ENCODE measurements around the gene NAT14.
"Not testable (repeated sequence)": the region's sequence is repeated elsewhere in the genome, so short reads cannot be mapped to it uniquely, and the experiment has no call there.

NAT14 gene

DNA sequence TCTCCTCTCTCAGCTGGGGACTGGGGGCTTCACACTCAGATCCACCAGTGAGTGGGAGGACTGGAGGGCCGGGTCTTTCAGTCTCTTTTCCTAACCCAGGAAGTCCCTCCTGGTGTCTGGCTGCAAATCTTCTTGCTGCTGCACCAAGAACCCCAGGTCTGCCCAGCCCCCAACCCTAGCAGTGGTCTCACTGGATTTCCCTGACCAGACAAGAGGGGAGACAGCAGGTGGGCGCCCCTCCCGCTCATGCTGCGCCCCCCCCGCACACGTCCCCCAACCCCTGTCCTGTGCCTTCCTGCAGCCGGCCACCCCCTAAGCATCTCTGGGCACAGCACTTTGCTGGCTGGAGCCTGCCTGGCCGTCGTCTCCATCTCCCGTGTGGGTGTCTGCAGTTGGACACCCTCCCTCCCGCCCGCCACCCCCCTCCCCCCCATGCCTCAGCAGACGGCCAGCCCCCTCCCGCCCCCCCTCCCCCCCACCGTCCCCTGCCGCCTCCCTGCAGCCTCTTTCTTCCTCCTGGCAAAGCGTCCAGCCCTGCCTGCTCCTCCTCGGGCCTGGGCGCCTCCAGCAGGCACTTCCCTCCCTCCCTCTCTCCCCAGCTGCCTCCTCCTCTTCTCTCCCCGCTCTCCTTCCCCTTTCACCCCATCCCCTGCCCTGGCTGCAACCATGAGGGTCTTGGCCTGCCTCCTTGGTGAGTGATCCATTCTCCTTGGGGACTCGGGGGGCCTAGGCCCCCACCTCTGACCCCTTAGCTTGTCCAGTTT is 3.1 kb downstream of the NAT14 start, which contains the start of gene SSC5D:
Gene SSC5D (plus strand): TSS at position 513 of the 764 bp plus-strand sequence. CDS start 154 bp downstream, at position 667.
- DNase-seq, result no peak

- no peak for DNase-seq
These were observed 4.2 kb downstream of the NAT14 start for GRCh38 chr19:55488986-55489710.

DNA sequence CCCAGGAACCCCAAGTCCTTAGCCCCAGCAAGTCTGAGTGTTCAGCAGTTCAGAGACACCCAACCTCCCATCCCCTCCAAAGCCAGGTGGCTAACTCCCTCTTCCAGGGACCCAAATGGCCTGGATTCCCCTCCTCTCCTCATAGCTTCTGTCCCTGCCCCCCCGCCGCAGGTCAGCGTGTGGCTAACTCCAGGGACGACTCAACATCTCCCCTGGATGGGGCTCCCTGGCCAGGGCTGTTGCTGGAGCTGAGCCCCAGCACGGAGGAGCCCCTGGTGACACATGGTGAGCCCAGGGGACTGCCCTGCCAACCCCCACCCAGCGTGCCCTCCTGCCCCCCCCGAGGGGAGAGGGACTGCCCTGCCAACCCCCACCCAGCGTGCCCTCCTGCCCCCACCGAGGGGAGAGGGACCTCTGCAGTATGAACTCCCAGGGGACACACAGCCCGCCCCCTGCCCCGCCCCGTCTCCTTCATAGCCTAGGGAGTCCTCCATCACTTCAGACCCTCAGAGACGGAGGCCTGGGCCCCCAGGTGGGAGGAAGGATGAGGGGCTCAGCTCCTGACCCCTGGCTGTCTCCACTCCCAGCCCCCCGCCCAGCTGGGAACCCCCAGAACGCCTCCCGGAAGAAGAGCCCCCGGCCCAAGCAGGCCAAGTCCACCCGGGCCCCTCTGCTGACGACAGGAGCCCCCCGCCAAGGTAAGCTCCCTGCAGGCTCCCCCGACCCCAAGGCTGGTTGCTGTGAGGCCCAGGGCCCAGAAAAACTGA is 4.9 kb downstream of the NAT14 start:
- no peak for DNase-seq

GRCh38 chr19:55490478-55491432 is 5.8 kb downstream of the NAT14 start:
- no peak for DNase-seq

DNA sequence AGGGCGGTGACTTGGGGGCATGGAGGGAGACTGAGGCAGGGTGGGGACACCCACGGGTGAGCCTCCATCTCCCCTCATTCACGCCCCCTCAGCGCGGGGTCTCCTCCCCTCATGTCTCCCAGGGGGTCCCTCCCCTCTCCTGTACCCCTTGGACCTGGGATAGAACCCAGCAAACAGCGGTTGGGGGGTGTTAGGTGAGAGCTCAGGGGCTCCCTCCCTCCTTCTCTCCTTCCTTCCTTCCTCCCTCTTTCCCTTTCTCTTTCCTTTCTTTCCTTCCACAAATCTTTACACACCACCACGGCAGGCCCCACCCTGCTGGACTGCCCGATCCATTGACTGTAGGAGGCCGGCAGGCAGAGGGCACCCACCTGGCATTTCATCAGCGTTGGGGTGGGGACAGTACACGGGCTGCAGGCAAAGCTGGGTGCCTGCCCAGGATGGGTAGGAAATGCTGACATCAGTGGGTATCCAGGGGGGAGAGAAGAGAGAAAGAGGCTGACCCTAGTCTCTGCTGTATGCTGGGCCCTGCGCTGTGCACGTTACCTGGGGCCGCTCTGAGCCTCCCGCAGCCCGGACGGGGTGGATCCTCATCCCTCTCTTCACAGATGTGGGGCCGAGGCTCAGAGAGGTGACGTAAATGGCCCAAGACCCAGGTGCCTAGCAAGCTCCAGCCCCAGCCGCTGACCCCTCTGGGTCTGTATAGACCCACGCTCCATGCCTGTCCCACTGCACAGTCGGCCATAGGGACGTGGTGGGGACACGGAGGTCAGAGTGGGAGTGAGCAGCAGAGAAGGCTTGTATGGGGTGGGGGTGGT is 6.8 kb downstream of the NAT14 start:
- peak in 1 of 2 experiments; percentile 28 for DNase-seq

GRCh38 chr19:55492362-55492944 is 7.5 kb downstream of the NAT14 start:
- DNase-seq, result no peak

GRCh38 chr19:55493052-55493644 is 8.2 kb downstream of the NAT14 start:
- no peak for DNase-seq

- DNase-seq, result no peak
These were observed 8.7 kb downstream of the NAT14 start for GRCh38 chr19:55493645-55494171.

DNA sequence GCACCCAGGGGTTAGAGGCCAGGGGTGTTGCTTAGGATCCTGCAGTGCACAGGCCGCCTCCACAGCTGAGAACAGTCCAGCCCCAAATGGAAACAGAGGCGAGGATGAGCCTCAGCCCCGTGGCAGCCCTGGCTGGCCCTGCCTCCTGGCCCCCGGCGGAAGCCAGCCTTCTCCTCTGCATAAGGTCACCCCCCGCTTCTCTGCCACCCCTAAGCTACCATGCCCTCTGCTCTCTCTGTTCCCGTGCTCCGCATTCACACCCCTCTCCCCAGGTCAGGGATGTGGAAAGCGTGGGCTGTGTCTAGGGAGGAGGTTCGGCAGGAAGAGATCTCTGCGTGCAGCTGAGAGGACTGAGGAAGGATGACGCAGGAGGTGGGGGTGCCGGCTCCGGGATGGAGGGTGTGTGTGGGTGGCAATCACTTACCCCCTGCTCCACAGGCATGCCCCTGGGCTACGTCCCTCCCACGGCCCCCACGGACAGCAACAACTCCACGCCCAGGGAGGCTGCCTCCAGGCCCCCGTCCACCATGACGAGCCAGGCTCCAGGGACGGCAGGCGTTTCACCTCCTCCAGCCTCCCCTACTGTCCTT is 9.3 kb downstream of the NAT14 start:
- DNase-seq, result no peak

GRCh38 chr19:55495646-55496349 is 10.8 kb downstream of the NAT14 start:
- DNase-seq, result no peak

- DNase-seq, result not testable (repeated sequence)
These were observed 11.8 kb downstream of the NAT14 start for GRCh38 chr19:55496820-55497219.

- DNase-seq, result no peak
These were observed 12.8 kb downstream of the NAT14 start for GRCh38 chr19:55497763-55498162.

DNA sequence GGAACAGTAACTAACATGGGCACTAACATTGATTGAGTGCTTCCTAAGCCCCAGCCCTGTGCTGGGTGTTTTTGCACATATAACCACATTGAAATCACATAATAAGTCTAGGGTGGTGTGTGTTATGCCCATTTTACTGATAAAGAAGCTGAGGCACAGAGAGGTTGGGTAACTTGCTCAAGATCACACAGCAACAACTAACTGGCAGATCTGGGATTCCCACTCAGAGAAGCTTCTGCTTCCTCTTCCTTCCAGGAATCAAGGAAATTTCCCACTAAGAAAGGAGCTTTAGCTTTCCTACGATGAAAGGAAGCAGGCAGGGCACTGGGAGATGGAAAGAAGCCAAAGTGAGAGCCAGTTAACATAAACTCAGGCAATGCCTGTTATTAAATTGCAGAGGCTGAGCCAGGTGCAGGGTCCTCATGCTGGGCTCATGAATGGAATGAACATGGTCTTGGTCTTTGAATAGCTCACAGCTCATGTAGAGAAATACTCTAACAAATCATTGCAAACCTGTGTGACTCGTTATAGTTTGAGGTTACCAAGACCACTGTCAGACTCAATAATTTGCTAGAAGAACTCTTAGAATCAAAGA is 13.4 kb downstream of the NAT14 start:
- DNase-seq, result no peak

DNA sequence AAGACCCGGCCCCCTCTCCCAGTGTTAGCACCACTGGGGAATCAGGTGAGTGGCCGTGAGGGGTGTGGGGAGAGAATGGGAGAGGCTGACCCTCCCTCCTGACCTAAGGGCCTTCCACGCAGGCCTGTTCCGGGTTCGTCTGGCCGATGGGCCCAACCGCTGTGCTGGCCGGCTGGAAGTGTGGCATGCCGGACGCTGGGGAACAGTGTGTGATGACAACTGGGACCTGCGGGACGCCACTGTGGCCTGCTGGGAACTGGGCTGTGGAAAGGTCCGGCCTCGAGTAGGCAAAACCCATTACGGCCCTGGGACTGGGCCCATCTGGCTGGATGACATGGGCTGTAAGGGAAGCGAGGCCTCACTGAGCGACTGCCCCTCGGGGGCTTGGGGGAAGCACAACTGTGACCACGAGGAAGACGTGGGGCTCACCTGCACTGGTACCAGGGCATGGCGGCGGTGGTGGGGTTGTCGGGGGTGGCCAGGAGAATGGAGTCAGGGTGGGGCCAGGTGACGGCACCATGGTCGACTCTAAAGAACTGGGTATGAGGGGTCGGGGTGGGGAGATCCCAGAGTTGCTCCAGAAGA is 15.5 kb downstream of the NAT14 start:
- no peak for DNase-seq

GRCh38 chr19:55502197-55502952 is 17.4 kb downstream of the NAT14 start:
- no peak for DNase-seq

GRCh38 chr19:55503157-55503501 is 18.1 kb downstream of the NAT14 start:
- no peak for DNase-seq

- DNase-seq, result peak; percentile 87 to 88
These were observed 18.7 kb downstream of the NAT14 start for GRCh38 chr19:55503502-55504251.

All from SHP77 (cell line).